Measurements from ENCODE around the gene MT1M. TPM values are rescaled to one million over a fixed set of nuclear protein-coding genes. Genes with fewer than 3 reads are reported as not detected.

The MT1M gene
- total RNA-seq, 2 experiments from 2014 or later = not detected

GRCh38 chr16:56609463-56609921 lies 23.0 kb upstream of the MT1M start:
- DNase-seq = peak; percentile 86
- ATAC-seq = peak; percentile 57
- ChIA-PET POLR2A (interaction anchor here (1.0 to 6.1 kb wide), 6 partner anchors 9 to 380 kb away, joined by 4 to 56 read pairs (median 9); partner anchors contain the start of genes MT1E, MT1F, MT1G and MT1X), CTCF (interaction anchor here (0.6 to 4.0 kb wide), 5 partner anchors 9 to 92 kb away, joined by 3 to 14 read pairs (median 6); partner anchors contain the start of gene MT1E)
- peak overlapping the region; percentile 85 for H3K27ac Mint-ChIP-seq
- H3K4me3 Mint-ChIP-seq = peak overlapping the region; percentile 93
- no peaks in the 10 kb centered on the region for H3K27me3 Mint-ChIP-seq (ENCODE audit: low read depth)
- peaks cover 48% of the 10 kb centered on the region for H3K4me1 Mint-ChIP-seq (ENCODE audit: low read depth)
- peaks cover 7% of the 10 kb centered on the region for H3K36me3 Mint-ChIP-seq (ENCODE audit: low read depth)
- no peaks in the 10 kb centered on the region for H3K9me3 Mint-ChIP-seq (ENCODE audit: insufficient read depth)

GRCh38 chr16:56610017-56610608 lies 22.3 kb upstream of the MT1M start:
- DNase-seq (peak; percentile 65), ATAC-seq (peak; percentile 11)
- H3K4me3 Mint-ChIP-seq = peak overlapping the region; percentile 93
- POLR2A ChIA-PET = interaction anchor here (1.0 to 6.1 kb wide), 6 partner anchors 9 to 379 kb away, joined by 3 to 56 read pairs (median 6); partner anchors contain the start of genes MT1E, MT1G, MT1X and NLRC5
- CTCF ChIA-PET = interaction anchor here (1.8 to 4.0 kb wide), 4 partner anchors 10 to 92 kb away, joined by 5 to 14 read pairs (median 11); partner anchors contain the start of gene MT1E
- no peaks in the 10 kb centered on the region for H3K9me3 Mint-ChIP-seq (ENCODE audit: insufficient read depth)
- H3K4me1 Mint-ChIP-seq (ENCODE audit: low read depth) = peaks cover 54% of the 10 kb centered on the region
- peaks cover 7% of the 10 kb centered on the region for H3K36me3 Mint-ChIP-seq (ENCODE audit: low read depth)
- peak overlapping the region; percentile 85 for H3K27ac Mint-ChIP-seq
- H3K27me3 Mint-ChIP-seq (ENCODE audit: low read depth) = no peaks in the 10 kb centered on the region

- Mint-ChIP-seq H3K4me3 (peak overlapping the region; percentile 93), H3K27me3 (ENCODE audit: low read depth) (no peaks in the 10 kb centered on the region), H3K27ac (peak overlapping the region; percentile 85), H3K36me3 (ENCODE audit: low read depth) (peaks cover 7% of the 10 kb centered on the region), H3K4me1 (ENCODE audit: low read depth) (peaks cover 60% of the 10 kb centered on the region), H3K9me3 (ENCODE audit: insufficient read depth) (no peaks in the 10 kb centered on the region)
- ChIA-PET POLR2A (interaction anchor here (1.0 to 6.1 kb wide), 5 partner anchors 10 to 320 kb away, joined by 3 to 56 read pairs (median 5); partner anchors contain the start of genes MT1E, MT1F and MT1X), CTCF (interaction anchor here (1.7 to 4.0 kb wide), 5 partner anchors 10 to 91 kb away, joined by 5 to 14 read pairs (median 7); partner anchors contain the start of gene MT1E)
- peak; percentile 59 for DNase-seq
- no peak for ATAC-seq
These were observed 21.8 kb upstream of the MT1M start for GRCh38 chr16:56610609-56611111.

- Mint-ChIP-seq H3K27ac (peak overlapping the region; percentile 85), H3K4me3 (peak overlapping the region; percentile 93), H3K4me1 (ENCODE audit: low read depth) (peaks cover 59% of the 10 kb centered on the region), H3K9me3 (ENCODE audit: insufficient read depth) (no peaks in the 10 kb centered on the region), H3K27me3 (ENCODE audit: low read depth) (no peaks in the 10 kb centered on the region), H3K36me3 (ENCODE audit: low read depth) (peaks cover 7% of the 10 kb centered on the region)
- ChIA-PET CTCF (interaction anchor here (0.8 to 4.0 kb wide), 4 partner anchors 13 to 91 kb away, joined by 3 to 14 read pairs (median 10); partner anchors contain the start of gene MT1E), POLR2A (interaction anchor here (1.0 to 6.1 kb wide), 5 partner anchors 10 to 320 kb away, joined by 3 to 56 read pairs (median 5); partner anchors contain the start of genes MT1E, MT1F and MT1X)
- DNase-seq (no peak), ATAC-seq (no peak)
These were observed 21.1 kb upstream of the MT1M start for GRCh38 chr16:56611281-56611833.

GRCh38 chr16:56613706-56614105 lies 18.8 kb upstream of the MT1M start:
- Mint-ChIP-seq H3K4me3 (no peak overlapping the region), H3K9me3 (ENCODE audit: insufficient read depth) (no peaks in the 10 kb centered on the region), H3K4me1 (ENCODE audit: low read depth) (peaks cover 61% of the 10 kb centered on the region), H3K36me3 (ENCODE audit: low read depth) (peaks cover 7% of the 10 kb centered on the region), H3K27me3 (ENCODE audit: low read depth) (peaks cover 6% of the 10 kb centered on the region), H3K27ac (no peak overlapping the region)
- ChIA-PET CTCF (interaction anchor here (0.7 to 3.4 kb wide), 4 partner anchors 10 to 88 kb away, joined by 3 to 12 read pairs (median 4); no protein-coding TSS in a partner anchor), POLR2A (interaction anchor here (1.2 to 6.1 kb wide), 2 partner anchors 11 to 62 kb away, joined by 3 to 56 read pairs; partner anchors contain the start of gene MT1E)
- ATAC-seq (no peak), DNase-seq (no peak)

GRCh38 chr16:56614549-56614991 lies 17.9 kb upstream of the MT1M start:
- Mint-ChIP-seq H3K36me3 (ENCODE audit: low read depth) (no peaks in the 10 kb centered on the region), H3K27me3 (ENCODE audit: low read depth) (peaks cover 10% of the 10 kb centered on the region), H3K4me3 (no peak overlapping the region), H3K9me3 (ENCODE audit: insufficient read depth) (no peaks in the 10 kb centered on the region), H3K4me1 (ENCODE audit: low read depth) (peaks cover 63% of the 10 kb centered on the region), H3K27ac (peak overlapping the region; percentile 7)
- no peak for DNase-seq
- POLR2A ChIA-PET = interaction anchor here (1.0 to 1.2 kb wide), 2 partner anchors 23 to 61 kb away, joined by 3 read pairs; no protein-coding TSS in a partner anchor
- ATAC-seq = no peak
- CTCF ChIA-PET = no interaction called here

GRCh38 chr16:56615353-56615752 lies 17.1 kb upstream of the MT1M start:
- ChIA-PET POLR2A (interaction anchor here (1.0 to 2.6 kb wide), 2 partner anchors 11 to 24 kb away, joined by 3 to 14 read pairs; partner anchors contain the start of gene MT1E), CTCF (no interaction called here)
- ATAC-seq = no peak
- Mint-ChIP-seq H3K4me1 (ENCODE audit: low read depth) (peaks cover 59% of the 10 kb centered on the region), H3K27ac (no peak overlapping the region), H3K4me3 (no peak overlapping the region), H3K36me3 (ENCODE audit: low read depth) (no peaks in the 10 kb centered on the region), H3K9me3 (ENCODE audit: insufficient read depth) (no peaks in the 10 kb centered on the region), H3K27me3 (ENCODE audit: low read depth) (peaks cover 11% of the 10 kb centered on the region)
- no peak for DNase-seq

GRCh38 chr16:56616608-56617211 lies 15.7 kb upstream of the MT1M start:
- no peak for DNase-seq
- H3K27ac Mint-ChIP-seq = peak overlapping the region; percentile 14
- no peak for ATAC-seq
- H3K9me3 Mint-ChIP-seq (ENCODE audit: insufficient read depth) = no peaks in the 10 kb centered on the region
- H3K36me3 Mint-ChIP-seq (ENCODE audit: low read depth) = no peaks in the 10 kb centered on the region
- H3K27me3 Mint-ChIP-seq (ENCODE audit: low read depth) = peaks cover 16% of the 10 kb centered on the region
- ChIA-PET POLR2A (interaction anchor here (2.6 kb wide), 1 partner anchor 9 kb away, joined by 14 read pairs; the partner anchor contains the start of gene MT1E), CTCF (interaction anchor here (1.6 kb wide), 1 partner anchor 13 kb away, joined by 6 read pairs; no protein-coding TSS in a partner anchor)
- H3K4me1 Mint-ChIP-seq (ENCODE audit: low read depth) = peaks cover 46% of the 10 kb centered on the region
- H3K4me3 Mint-ChIP-seq = peak overlapping the region; percentile 64

GRCh38 chr16:56617212-56618085 lies 15.0 kb upstream of the MT1M start:
- peak overlapping the region; percentile 64 for H3K4me3 Mint-ChIP-seq
- H3K27me3 Mint-ChIP-seq (ENCODE audit: low read depth) = peaks cover 17% of the 10 kb centered on the region
- H3K27ac Mint-ChIP-seq = no peak overlapping the region
- H3K36me3 Mint-ChIP-seq (ENCODE audit: low read depth) = no peaks in the 10 kb centered on the region
- H3K9me3 Mint-ChIP-seq (ENCODE audit: insufficient read depth) = no peaks in the 10 kb centered on the region
- H3K4me1 Mint-ChIP-seq (ENCODE audit: low read depth) = peaks cover 44% of the 10 kb centered on the region
- ChIA-PET POLR2A (interaction anchor here (1.6 to 2.6 kb wide), 2 partner anchors 9 kb away, joined by 13 to 14 read pairs; partner anchors contain the start of genes MT1E and MT2A), CTCF (interaction anchor here (1.0 to 3.0 kb wide), 4 partner anchors 9 to 84 kb away, joined by 3 to 7 read pairs (median 5); partner anchors contain the start of gene MT2A)
- ATAC-seq = peak; percentile 99
- peak; percentile 82 for DNase-seq

- H3K27me3 Mint-ChIP-seq (ENCODE audit: low read depth) = peaks cover 19% of the 10 kb centered on the region
- no peak for DNase-seq
- no peaks in the 10 kb centered on the region for H3K36me3 Mint-ChIP-seq (ENCODE audit: low read depth)
- H3K4me3 Mint-ChIP-seq = peak overlapping the region; percentile 64
- no peak for ATAC-seq
- H3K4me1 Mint-ChIP-seq (ENCODE audit: low read depth) = peaks cover 43% of the 10 kb centered on the region
- ChIA-PET CTCF (interaction anchor here (0.7 to 3.0 kb wide), 5 partner anchors 10 to 84 kb away, joined by 3 to 7 read pairs (median 4); partner anchors contain the start of gene MT2A), POLR2A (interaction anchor here (0.9 to 1.6 kb wide), 2 partner anchors 10 to 26 kb away, joined by 4 to 13 read pairs; partner anchors contain the start of gene MT2A)
- no peaks in the 10 kb centered on the region for H3K9me3 Mint-ChIP-seq (ENCODE audit: insufficient read depth)
- no peak overlapping the region for H3K27ac Mint-ChIP-seq
These were observed 14.3 kb upstream of the MT1M start for GRCh38 chr16:56618138-56618537.
